ENCODE results near the gene SOX3.

- TF ChIP-seq FOXO4 (CRISPR knock-in tag; IDR thresholded peaks at IDR 0.05) (no peak), ELK1 (CRISPR knock-in tag; IDR thresholded peaks at IDR 0.05) (no peak), ZNF384 (IDR thresholded peaks at IDR 0.05; ENCODE audit: low read depth, low read length) (no peak), CTCF (IDR thresholded peaks at IDR 0.05 in 2 of 3, conservative IDR thresholded peaks at IDR 0.05 in 1 of 3; ENCODE audit: insufficient read depth in 2 of 3, low read depth in 1 of 3, low read length in 3 of 3) (no peak), USF1 (CRISPR knock-in tag; IDR thresholded peaks at IDR 0.05) (no peak), WHSC1 (IDR thresholded peaks at IDR 0.05; ENCODE audit: low read length) (no peak), HNRNPUL1 (IDR thresholded peaks at IDR 0.05; ENCODE audit: low read length) (no peak), ZNF766 (CRISPR knock-in tag; conservative IDR thresholded peaks at IDR 0.05) (no peak), ZNF217 (CRISPR knock-in tag; IDR thresholded peaks at IDR 0.05) (no peak), TEAD4 (IDR thresholded peaks at IDR 0.05; ENCODE audit: low read length) (no peak), TEAD4 (CRISPR knock-in tag; IDR thresholded peaks at IDR 0.05; ENCODE audit: borderline replicate concordance) (no peak), NRF1 (conservative IDR thresholded peaks at IDR 0.05 in 1 of 2, IDR thresholded peaks at IDR 0.05 in 1 of 2) (no peak), POLR2A (conservative IDR thresholded peaks at IDR 0.05) (no peak), POLR2AphosphoS5 (IDR thresholded peaks at IDR 0.05; ENCODE audit: control insufficient read depth, insufficient read depth, low read depth, low read length) (no peak), ZNF589 (CRISPR knock-in tag; IDR thresholded peaks at IDR 0.05; ENCODE audit: low read depth) (no peak)
Observed at GRCh38 chrX:140510895-140511295, 6.0 kb upstream of the SOX3 start.
